HG03103 (cell line): ENCODE data around the gene NCAM1.

Source experiments
- ATAC-seq: cut with Tn5 transposase; IDR thresholded peaks from one replicate; pipeline ENCODE4 v1.9.1; 2021; ENCODE audit warnings: low read depth; ENCODE audit not compliant: unreplicated experiment

NCAM1 gene

GRCh38 chr11:113245216-113245615, 284.0 kb downstream of the NCAM1 start:
- no peak for ATAC-seq

GRCh38 chr11:113247221-113247620, 286.0 kb downstream of the NCAM1 start:
- no peak for ATAC-seq

GRCh38 chr11:113247966-113248365, 286.7 kb downstream of the NCAM1 start:
- ATAC-seq, result no peak

- no peak for ATAC-seq
Measured at GRCh38 chr11:113248702-113249490, 287.7 kb downstream of the NCAM1 start.

- no peak for ATAC-seq
Measured at GRCh38 chr11:113249491-113249763, 288.2 kb downstream of the NCAM1 start.

- no peak for ATAC-seq
Measured at GRCh38 chr11:113249786-113250185, 288.6 kb downstream of the NCAM1 start.

- no peak for ATAC-seq
Measured at GRCh38 chr11:113251281-113251680, 290.1 kb downstream of the NCAM1 start.

- no peak for ATAC-seq
Measured at GRCh38 chr11:113253406-113253805, 292.2 kb downstream of the NCAM1 start.

GRCh38 chr11:113255096-113255495, 293.9 kb downstream of the NCAM1 start:
- ATAC-seq, result no peak

- no peak for ATAC-seq
Measured at GRCh38 chr11:113255741-113256140, 294.5 kb downstream of the NCAM1 start.

- ATAC-seq, result no peak
Measured at GRCh38 chr11:113256431-113257202, 295.4 kb downstream of the NCAM1 start.

GRCh38 chr11:113260096-113260425, 298.8 kb downstream of the NCAM1 start:
- ATAC-seq, result no peak

- ATAC-seq, result no peak
Measured at GRCh38 chr11:113260541-113260940, 299.3 kb downstream of the NCAM1 start.

GRCh38 chr11:113261709-113262475, 300.7 kb downstream of the NCAM1 start:
- ATAC-seq, result no peak

GRCh38 chr11:113262594-113262993, 301.4 kb downstream of the NCAM1 start:
- ATAC-seq, result no peak

- ATAC-seq, result no peak
Measured at GRCh38 chr11:113263458-113264259, 302.4 kb downstream of the NCAM1 start.

GRCh38 chr11:113265362-113265761, 304.1 kb downstream of the NCAM1 start:
- no peak for ATAC-seq

- ATAC-seq, result no peak
Measured at GRCh38 chr11:113267493-113267892, 306.3 kb downstream of the NCAM1 start.

GRCh38 chr11:113269096-113269495, 307.9 kb downstream of the NCAM1 start:
- no peak for ATAC-seq

GRCh38 chr11:113269636-113270035, 308.4 kb downstream of the NCAM1 start:
- no peak for ATAC-seq

GRCh38 chr11:113270080-113270479, 308.9 kb downstream of the NCAM1 start:
- ATAC-seq, result no peak
